ENCODE measurements around the gene MAN1A2.

GRCh38 chr1:117370071-117370470 lies 2.8 kb downstream of the MAN1A2 start:
- TF ChIP-seq YY1 (IDR thresholded peaks at IDR 0.05; ENCODE audit: borderline replicate concordance in 1 of 3, control insufficient read depth in 1 of 3, extremely low read depth in 1 of 3, insufficient read depth in 3 of 3, insufficient read length in 1 of 3, insufficient replicate concordance in 2 of 3, low read depth in 1 of 3, low read length in 2 of 3) (no peak), TEAD4 (IDR thresholded peaks at IDR 0.05; ENCODE audit: low read length) (no peak), TEAD4 (CRISPR knock-in tag; IDR thresholded peaks at IDR 0.05; ENCODE audit: borderline replicate concordance) (no peak), POLR2AphosphoS2 (IDR thresholded peaks at IDR 0.05; ENCODE audit: low read length) (no peak), SFPQ (IDR thresholded peaks at IDR 0.05; ENCODE audit: low read depth, low read length) (no peak), MAX (CRISPR knock-in tag; IDR thresholded peaks at IDR 0.05) (no peak), TFE3 (CRISPR knock-in tag; IDR thresholded peaks at IDR 0.05) (no peak), POLR2A (conservative IDR thresholded peaks at IDR 0.05) (no peak), C11orf30 (IDR thresholded peaks at IDR 0.05; ENCODE audit: low read depth) (no peak), CTCF (IDR thresholded peaks at IDR 0.05 in 2 of 3, conservative IDR thresholded peaks at IDR 0.05 in 1 of 3; ENCODE audit: insufficient read depth in 2 of 3, low read depth in 1 of 3, low read length in 3 of 3) (no peak), FOSL1 (tag; conservative IDR thresholded peaks at IDR 0.05) (no peak), CC2D1A (IDR thresholded peaks at IDR 0.05) (no peak), STAT6 (CRISPR knock-in tag; IDR thresholded peaks at IDR 0.05) (no peak), SMARCC2 (IDR thresholded peaks at IDR 0.05; ENCODE audit: low read depth) (no peak), POLR3G (IDR thresholded peaks at IDR 0.05; ENCODE audit: extremely low read depth, insufficient read length, insufficient replicate concordance) (no peak)

All from K562 (cell line).